GM19328 (cell line): ENCODE data around the gene CACNA1B.

ENCODE experiments used
- ATAC-seq: cut with Tn5 transposase; IDR thresholded peaks from one replicate; pipeline ENCODE4 v1.9.1; 2021; ENCODE audit warnings: mild to moderate bottlenecking, moderate library complexity; ENCODE audit not compliant: unreplicated experiment

CACNA1B gene

GRCh38 chr9:137959641-137960411 lies 82.2 kb downstream of the CACNA1B start:
- ATAC-seq: no peak

GRCh38 chr9:137960496-137960895 lies 82.9 kb downstream of the CACNA1B start:
- no peak for ATAC-seq

DNA sequence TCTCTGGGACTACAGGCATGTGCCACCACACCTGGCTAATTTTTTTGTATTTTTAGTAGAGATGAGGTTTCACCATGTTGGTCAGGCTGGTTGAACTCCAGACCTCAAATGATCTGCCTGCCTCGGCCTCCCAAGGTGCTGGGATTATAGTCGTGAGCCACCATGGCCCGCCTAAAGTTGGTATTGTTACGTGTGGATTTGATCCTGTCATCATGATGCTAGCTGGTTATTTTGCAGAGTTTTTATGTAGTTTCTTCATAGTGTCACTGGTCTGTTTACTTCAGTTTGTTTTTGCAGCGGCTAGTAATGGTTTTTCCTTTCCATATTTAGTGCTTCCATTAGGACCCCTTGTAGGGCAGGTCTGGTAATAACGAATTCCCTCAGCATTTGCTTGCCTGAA lies 85.9 kb downstream of the CACNA1B start:
- ATAC-seq: no peak

DNA sequence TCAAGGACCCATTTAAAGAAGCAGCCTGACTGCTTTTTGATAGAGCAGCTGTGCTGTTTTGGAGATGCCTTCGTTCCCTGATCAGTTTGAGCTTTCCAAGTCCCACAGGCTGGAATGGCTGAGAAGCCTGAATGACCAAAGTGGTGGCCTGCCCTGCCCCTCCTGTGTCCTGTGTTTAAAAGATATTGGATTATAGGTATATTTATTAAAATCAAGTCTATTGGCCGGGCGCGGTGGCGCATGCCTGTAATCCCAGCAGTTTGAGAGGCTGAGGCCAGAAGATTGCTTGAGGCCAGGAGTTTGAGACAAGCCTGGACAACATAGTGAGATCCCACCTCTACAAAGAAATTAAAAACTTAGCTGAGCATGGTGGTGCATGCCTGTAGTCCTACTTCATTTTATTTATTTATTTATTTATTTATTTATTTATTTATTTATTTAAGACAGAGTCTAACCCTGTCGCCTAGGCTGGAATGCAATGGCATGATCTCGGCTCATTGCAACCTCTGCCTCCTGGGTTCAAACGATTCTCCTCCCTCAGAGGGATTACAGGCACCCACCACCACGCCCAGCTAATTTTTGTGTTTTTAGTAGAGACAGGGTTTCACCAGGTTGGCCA lies 87.7 kb downstream of the CACNA1B start:
- no peak for ATAC-seq

DNA sequence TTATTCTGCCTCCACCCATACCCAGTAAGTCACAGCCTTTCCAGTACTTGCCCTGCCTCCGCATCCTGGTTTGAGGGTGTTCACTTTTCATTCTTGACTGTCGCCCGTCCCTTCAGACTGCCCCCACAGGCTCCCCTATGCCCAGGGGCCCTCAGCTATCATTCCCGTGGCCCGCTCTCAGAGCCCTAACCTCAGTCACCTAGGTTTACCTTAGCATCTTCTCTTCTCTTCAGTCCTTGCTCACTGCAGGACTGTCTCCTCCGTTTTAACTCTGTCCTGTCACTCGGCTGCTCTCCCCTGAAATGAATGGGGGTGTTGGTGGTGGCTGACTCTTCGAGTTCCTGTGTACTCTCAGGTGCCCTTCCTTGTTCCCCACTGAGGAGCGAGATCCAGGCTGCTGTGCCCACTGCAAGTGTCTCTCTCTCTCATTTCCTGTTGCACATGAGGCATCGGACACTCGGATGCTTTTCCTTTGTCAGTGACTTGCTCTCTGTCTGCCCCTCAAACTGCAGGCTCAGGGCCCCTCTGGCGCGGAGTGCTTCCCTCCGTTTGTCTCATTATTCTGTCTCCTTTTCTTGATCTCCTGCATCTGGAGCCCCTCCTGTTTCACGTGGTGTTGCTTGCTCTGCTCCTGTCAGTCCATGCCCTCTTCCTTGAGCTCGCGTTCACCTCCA lies 89.8 kb downstream of the CACNA1B start:
- no peak for ATAC-seq

GRCh38 chr9:137968235-137968634 lies 90.7 kb downstream of the CACNA1B start:
- ATAC-seq: no peak

DNA sequence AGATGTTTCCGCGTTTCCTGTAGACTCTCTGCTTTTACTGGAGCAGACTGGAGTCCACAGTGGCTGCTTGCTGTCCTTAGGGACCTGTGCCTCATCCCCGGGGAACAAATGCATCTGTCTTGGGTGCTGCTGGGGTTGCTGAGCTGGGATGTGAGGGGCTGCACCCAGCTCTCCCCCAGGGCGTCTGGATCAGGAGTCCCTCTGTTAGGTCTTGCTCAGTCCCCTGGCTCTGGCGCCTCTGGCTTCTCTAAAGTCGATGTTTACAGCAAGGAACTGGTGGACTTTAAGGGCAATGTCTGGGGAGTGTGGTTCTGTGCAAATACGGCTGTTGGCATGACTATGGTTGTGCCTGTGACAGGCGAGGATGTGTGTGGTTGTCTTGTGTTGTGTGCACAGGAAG lies 91.4 kb downstream of the CACNA1B start:
- ATAC-seq: no peak

GRCh38 chr9:137969685-137970084 lies 92.1 kb downstream of the CACNA1B start:
- no peak for ATAC-seq

DNA sequence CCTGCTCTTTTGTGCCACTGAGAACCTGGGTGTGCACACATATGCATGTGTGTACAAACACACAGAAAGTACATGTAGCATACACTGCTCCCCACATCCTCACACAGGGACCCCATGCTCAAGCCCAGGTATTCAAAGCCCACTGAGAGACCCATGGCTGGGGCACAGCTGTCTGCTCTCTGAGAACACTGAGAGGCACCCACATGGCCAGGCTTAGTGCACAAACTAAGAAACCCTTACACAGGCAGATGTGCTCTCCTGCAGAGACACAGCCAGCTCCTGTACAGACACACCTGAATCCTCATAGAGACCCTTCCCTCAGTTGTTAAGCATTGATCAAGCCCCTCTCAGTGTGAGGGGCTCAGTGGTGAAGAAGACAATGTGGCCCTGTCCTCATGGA lies 92.5 kb downstream of the CACNA1B start:
- no peak for ATAC-seq

DNA sequence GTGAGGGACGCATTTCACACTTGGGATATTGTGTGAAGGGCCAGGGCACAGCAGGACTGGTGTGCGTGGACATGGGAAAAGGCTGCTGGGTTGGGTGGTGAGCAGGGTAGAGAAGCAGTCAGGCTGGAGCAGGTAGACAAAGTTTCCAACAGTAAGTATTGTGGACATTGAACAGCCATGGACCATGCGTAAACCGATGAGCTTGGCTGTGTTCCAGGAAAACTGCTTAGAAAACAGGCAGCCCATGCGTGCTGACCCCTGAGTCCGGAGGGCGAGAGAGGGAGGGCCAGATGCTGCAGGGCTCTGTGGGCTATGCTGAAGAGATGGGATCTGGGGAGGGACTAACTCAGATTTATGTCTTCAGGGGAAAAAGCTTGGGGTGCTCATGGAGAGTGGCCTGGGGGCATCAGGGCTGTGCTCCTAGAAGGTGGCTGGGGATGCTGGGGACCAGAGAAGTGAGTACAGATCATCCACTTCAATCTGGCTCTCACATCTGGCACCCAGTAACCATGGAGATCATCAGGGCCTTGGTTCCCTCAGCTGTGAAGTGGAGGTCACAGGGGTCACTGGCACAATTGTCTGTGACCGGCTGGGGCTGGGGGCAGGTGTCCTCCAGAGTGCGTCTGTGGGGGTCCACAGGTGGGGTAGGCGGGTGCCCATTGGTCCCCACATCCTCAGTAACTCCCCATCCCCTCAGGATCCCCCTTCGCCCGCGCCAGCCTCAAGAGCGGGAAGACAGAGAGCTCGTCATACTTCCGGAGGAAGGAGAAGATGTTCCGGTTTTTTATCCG lies 93.3 kb downstream of the CACNA1B start:
- ATAC-seq: no peak

DNA sequence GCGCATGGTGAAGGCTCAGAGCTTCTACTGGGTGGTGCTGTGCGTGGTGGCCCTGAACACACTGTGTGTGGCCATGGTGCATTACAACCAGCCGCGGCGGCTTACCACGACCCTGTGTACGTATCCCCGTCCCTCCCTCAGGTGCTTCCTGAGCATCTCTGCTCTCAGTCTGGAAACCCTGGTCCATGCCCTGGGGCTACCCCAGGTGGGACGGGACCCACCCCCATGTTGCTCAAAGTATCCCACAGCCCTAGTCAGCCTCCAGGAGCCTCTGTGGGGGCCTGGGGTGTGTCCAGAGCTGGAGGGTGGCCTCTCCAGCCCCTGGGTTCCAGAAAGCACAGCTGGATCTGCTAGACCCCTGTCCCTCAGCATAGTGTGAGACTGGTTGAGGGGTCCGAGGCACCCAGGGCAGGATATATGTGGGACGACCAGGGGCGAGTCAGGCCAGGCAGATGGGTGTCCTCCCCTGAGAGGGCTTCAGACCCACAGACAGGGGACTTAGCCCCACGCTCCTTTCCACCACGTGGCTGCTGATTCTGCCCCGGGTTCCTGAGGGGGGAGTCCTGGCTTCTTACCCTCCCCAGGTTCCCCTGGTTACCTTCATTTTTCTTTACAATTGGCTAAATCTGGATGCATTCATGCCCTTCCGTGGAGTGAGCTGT lies 94.0 kb downstream of the CACNA1B start:
- no peak for ATAC-seq

GRCh38 chr9:137972355-137972987 lies 94.9 kb downstream of the CACNA1B start:
- ATAC-seq: no peak

DNA sequence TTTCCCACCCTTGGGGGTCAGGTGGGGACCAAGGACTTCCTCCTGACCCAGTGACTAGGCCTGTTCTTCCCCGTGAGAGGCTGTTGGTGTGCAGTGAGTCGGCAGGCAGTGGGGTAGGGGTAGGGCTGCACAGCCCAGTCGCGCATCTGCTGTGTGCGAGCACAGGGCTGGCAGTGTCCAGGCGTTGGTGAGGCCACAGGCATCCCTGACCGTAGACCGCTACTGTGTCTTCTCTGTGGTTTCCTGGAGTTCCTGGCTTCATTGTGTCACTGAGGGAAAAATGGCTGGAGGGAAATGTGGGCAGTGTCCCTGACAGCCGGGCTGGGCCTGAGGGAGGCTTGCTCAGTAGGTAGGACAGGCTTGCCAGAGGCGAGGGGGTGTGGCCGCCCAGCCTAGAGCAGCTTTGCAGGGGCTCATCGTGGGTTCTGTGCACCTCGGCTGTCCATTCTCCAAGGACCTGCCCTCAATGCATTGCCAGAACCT lies 95.4 kb downstream of the CACNA1B start:
- ATAC-seq: no peak

- ATAC-seq: no peak
Measured at GRCh38 chr9:137973829-137974416, 96.3 kb downstream of the CACNA1B start.

DNA sequence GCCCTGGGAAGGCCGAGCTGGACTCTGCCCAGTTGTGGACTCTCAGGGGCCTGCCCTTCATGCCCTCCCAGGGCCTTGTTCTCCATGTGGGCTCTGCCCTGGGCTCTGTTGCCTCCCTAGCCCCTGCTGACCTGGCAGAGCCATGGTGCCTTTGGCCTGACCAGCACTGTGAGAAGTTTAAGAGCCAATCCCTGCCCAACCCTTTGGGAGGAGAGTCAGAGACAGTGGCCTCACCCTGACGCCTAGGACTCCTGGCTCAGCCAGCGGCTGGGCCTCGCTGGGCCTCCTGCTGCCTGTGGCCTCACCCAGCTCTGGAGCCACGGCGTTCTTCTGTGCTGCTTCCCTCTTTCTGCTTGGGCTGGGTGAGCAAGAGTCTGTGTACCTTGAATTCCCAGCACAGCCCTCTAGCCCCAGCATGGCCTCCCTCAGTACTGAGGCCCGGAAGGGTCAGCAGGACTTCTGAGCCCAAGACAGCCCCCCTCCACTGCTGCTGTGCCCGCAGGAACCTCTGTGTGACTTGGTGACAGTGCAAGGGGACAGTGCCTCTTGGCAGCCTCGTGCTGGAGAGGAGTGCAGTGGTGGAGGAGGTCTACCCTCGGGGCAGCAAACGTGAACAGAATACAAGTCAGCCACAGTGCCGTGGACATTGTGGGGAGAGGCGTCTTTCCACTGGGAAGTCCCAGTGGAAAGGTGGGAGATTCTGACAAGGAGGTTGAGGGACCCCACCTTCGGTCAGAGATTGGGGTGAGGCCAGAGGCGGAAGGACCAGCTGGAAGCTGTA lies 97.4 kb downstream of the CACNA1B start:
- no peak for ATAC-seq

DNA sequence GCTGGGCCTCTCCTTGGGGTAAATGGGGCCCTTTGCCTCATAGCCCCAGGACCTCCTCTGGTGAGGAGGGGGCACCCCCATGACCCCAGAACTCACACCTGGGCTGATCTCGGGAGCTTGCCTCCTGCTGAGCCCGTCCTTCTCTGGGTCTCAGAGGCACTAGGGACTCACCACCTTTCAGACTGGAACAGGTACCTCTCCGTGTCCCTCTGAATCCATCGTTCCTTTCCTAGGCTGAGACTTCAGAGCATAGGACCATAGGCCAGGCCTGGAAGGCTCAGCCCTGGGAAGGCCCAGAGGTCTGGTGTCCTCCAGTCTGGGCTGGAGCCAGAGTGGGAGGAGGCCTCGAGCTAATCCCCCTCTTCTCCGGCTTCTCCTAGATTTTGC lies 97.9 kb downstream of the CACNA1B start:
- ATAC-seq: no peak

- no peak for ATAC-seq
Measured at GRCh38 chr9:137975936-137976565, 98.5 kb downstream of the CACNA1B start.

- no peak for ATAC-seq
Measured at GRCh38 chr9:137977571-137978261, 100.1 kb downstream of the CACNA1B start.
